ENCODE results near the gene METTL5. TPM values are rescaled to one million over a fixed set of nuclear protein-coding genes. Genes with fewer than 3 reads are reported as not detected.
"Not testable (repeated sequence)": the region's sequence is repeated elsewhere in the genome, so short reads cannot be mapped to it uniquely, and the experiment has no call there.

METTL5 gene
- total RNA-seq = 55.1 and 55.7 TPM in 2 replicates
- long read RNA-seq, transcript METTL5-206 (8 exons, 880 nt) = major isoform, 10 of 17 reads
- long read RNA-seq, partial matches to known transcripts = 0 of 17 reads
- long read RNA-seq, other reads (novel, unspliced or antisense) = 1 of 17 reads

- Mint-ChIP-seq H3K9me3 (no peaks in the 10 kb centered on the region), H3K4me3 (peak within 1 kb of the TSS; percentile 90), H3K27ac (ENCODE audit: unreplicated experiment) (peak within 1 kb of the TSS; percentile 73), H3K4me1 (peaks cover 47% of the 10 kb centered on the region), H3K36me3 (ENCODE audit: low read depth) (peaks cover 5% of the 10 kb centered on the region), H3K27me3 (ENCODE audit: low read depth) (no peaks in the 10 kb centered on the region)
- TF ChIP-seq CTCF (conservative IDR thresholded peaks at IDR 0.05) = peak; percentile 95
- DNase-seq (ENCODE audit: low read depth, low spot score) = peak; percentile 84
Measured at GRCh38 chr2:169824373-169825333, at the start of gene METTL5. Gene METTL5 (minus strand): TSS chr2:169824905. CDS start chr2:169824597, 308 bp downstream.

GRCh38 chr2:169871994-169872393 lies 47.3 kb upstream of the METTL5 start:
- no peak for TF ChIP-seq CTCF (conservative IDR thresholded peaks at IDR 0.05)
- Mint-ChIP-seq H3K27me3 (ENCODE audit: low read depth) (no peaks in the 10 kb centered on the region), H3K36me3 (ENCODE audit: low read depth) (peaks cover 2% of the 10 kb centered on the region), H3K4me1 (no peaks in the 10 kb centered on the region), H3K4me3 (no peak overlapping the region), H3K27ac (ENCODE audit: unreplicated experiment) (no peak overlapping the region), H3K9me3 (no peaks in the 10 kb centered on the region)
- no peak for DNase-seq (ENCODE audit: low read depth, low spot score)

GRCh38 chr2:169871369-169871768 lies 46.7 kb upstream of the METTL5 start:
- H3K27me3 Mint-ChIP-seq (ENCODE audit: low read depth); H3K4me1 Mint-ChIP-seq; H3K4me3 Mint-ChIP-seq; H3K9me3 Mint-ChIP-seq; H3K36me3 Mint-ChIP-seq (ENCODE audit: low read depth); H3K27ac Mint-ChIP-seq (ENCODE audit: unreplicated experiment); DNase-seq (ENCODE audit: low read depth, low spot score): not testable (repeated sequence)

- H3K9me3 Mint-ChIP-seq = no peaks in the 10 kb centered on the region
- peaks cover 6% of the 10 kb centered on the region for H3K4me1 Mint-ChIP-seq
- peaks cover 4% of the 10 kb centered on the region for H3K36me3 Mint-ChIP-seq (ENCODE audit: low read depth)
- no peak for DNase-seq (ENCODE audit: low read depth, low spot score)
- no peaks in the 10 kb centered on the region for H3K27me3 Mint-ChIP-seq (ENCODE audit: low read depth)
- no peak overlapping the region for H3K27ac Mint-ChIP-seq (ENCODE audit: unreplicated experiment)
- no peak for TF ChIP-seq CTCF (conservative IDR thresholded peaks at IDR 0.05)
- H3K4me3 Mint-ChIP-seq = no peak overlapping the region
Measured at GRCh38 chr2:169868951-169869350, 44.2 kb upstream of the METTL5 start.

- no peaks in the 10 kb centered on the region for H3K27me3 Mint-ChIP-seq (ENCODE audit: low read depth)
- H3K4me3 Mint-ChIP-seq = no peak overlapping the region
- TF ChIP-seq CTCF (conservative IDR thresholded peaks at IDR 0.05) = no peak
- no peak for DNase-seq (ENCODE audit: low read depth, low spot score)
- no peaks in the 10 kb centered on the region for H3K9me3 Mint-ChIP-seq
- H3K4me1 Mint-ChIP-seq = peaks cover 6% of the 10 kb centered on the region
- peaks cover 4% of the 10 kb centered on the region for H3K36me3 Mint-ChIP-seq (ENCODE audit: low read depth)
- H3K27ac Mint-ChIP-seq (ENCODE audit: unreplicated experiment) = no peak overlapping the region
Measured at GRCh38 chr2:169867579-169867978, 42.9 kb upstream of the METTL5 start.

- H3K27ac Mint-ChIP-seq (ENCODE audit: unreplicated experiment); H3K9me3 Mint-ChIP-seq; DNase-seq (ENCODE audit: low read depth, low spot score): not testable (repeated sequence)
Measured at GRCh38 chr2:169866230-169866629, 41.5 kb upstream of the METTL5 start.

More at GRCh38 chr2:169866230-169866629, 41.5 kb upstream of the METTL5 start:
- H3K36me3 Mint-ChIP-seq (ENCODE audit: low read depth); H3K27me3 Mint-ChIP-seq (ENCODE audit: low read depth); H3K4me3 Mint-ChIP-seq; H3K4me1 Mint-ChIP-seq: not testable (repeated sequence)

All from neural crest cell (in vitro differentiated cells).